Mesothelial cell of epicardium (in vitro differentiated cells): ENCODE results near the gene HDAC3. TPM values are rescaled to one million over a fixed set of nuclear protein-coding genes. Genes with fewer than 3 reads are reported as not detected.

ENCODE experiments used
- DNase-seq, 2 experiments: peaks; one replicate each; pipeline ENCODE4 v3.0.0; 2021; ENCODE audit warnings: low spot score in 2 of 2; ENCODE audit not compliant: unreplicated experiment in 2 of 2
- H3K27ac Mint-ChIP-seq: 2 replicates; pipeline ENCODE4 v1.8.0; 2021; ENCODE audit warnings: mixed read lengths
- H3K27me3 Mint-ChIP-seq: 2 replicates; pipeline ENCODE4 v1.8.0; 2021; ENCODE audit warnings: low read depth, mixed read lengths
- H3K36me3 Mint-ChIP-seq: 2 replicates; pipeline ENCODE4 v1.8.0; 2021; ENCODE audit warnings: mixed read lengths
- H3K4me1 Mint-ChIP-seq: 2 replicates; pipeline ENCODE4 v1.8.0; 2021; ENCODE audit warnings: mixed read lengths
- H3K4me3 Mint-ChIP-seq: 2 replicates; pipeline ENCODE4 v1.8.0; 2021; ENCODE audit warnings: mild to moderate bottlenecking, moderate library complexity, mixed read lengths
- H3K9me3 Mint-ChIP-seq: 2 replicates; pipeline ENCODE4 v1.8.0; 2021; ENCODE audit warnings: mixed read lengths
- total RNA-seq: library from RNA; stranded (reverse); gene quantifications from 3 replicates; pipeline ENCODE4 v1.2.1, GENCODE V29; 2021
- TF ChIP-seq, protein P1 (sequence below): fragments of 200-600 bp; sonication (generic); IDR thresholded peaks from one replicate; pipeline ENCODE4 v1.5.0; 2021; ENCODE audit warnings: antibody characterized with exemption; ENCODE audit not compliant: unreplicated experiment

HDAC3 gene
- total RNA-seq, 1 donor from 2014 or later = 108 TPM

DNA sequence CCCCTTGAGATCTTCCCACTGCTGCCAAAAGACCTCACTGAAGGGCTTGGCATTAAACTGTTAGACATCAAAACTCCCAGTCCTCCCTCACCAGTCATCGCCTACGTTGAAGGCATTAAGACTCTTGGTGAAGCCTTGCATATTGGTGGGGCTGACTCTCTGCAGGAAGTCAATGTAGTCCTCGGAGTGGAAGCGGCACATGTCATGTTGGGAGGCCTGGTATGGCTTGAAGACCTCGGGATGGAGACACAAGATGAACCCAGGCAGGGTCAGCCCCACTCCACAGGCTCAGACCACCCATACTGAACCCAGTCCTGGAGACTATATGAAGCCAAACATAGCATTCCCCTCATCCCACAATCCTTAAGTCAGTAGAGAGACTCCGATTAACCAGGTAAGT lies 1.9 kb downstream of the HDAC3 start:
- Mint-ChIP-seq H3K4me3 (peak overlapping the region; percentile 89), H3K27ac (peak overlapping the region; percentile 4), H3K9me3 (no peaks in the 10 kb centered on the region), H3K4me1 (peaks cover 21% of the 10 kb centered on the region), H3K36me3 (peaks cover 16% of the 10 kb centered on the region), H3K27me3 (peaks cover 8% of the 10 kb centered on the region)
- DNase-seq = no peak
- TF ChIP-seq, protein P1, sequence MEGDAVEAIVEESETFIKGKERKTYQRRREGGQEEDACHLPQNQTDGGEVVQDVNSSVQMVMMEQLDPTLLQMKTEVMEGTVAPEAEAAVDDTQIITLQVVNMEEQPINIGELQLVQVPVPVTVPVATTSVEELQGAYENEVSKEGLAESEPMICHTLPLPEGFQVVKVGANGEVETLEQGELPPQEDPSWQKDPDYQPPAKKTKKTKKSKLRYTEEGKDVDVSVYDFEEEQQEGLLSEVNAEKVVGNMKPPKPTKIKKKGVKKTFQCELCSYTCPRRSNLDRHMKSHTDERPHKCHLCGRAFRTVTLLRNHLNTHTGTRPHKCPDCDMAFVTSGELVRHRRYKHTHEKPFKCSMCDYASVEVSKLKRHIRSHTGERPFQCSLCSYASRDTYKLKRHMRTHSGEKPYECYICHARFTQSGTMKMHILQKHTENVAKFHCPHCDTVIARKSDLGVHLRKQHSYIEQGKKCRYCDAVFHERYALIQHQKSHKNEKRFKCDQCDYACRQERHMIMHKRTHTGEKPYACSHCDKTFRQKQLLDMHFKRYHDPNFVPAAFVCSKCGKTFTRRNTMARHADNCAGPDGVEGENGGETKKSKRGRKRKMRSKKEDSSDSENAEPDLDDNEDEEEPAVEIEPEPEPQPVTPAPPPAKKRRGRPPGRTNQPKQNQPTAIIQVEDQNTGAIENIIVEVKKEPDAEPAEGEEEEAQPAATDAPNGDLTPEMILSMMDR = no peak

DNA sequence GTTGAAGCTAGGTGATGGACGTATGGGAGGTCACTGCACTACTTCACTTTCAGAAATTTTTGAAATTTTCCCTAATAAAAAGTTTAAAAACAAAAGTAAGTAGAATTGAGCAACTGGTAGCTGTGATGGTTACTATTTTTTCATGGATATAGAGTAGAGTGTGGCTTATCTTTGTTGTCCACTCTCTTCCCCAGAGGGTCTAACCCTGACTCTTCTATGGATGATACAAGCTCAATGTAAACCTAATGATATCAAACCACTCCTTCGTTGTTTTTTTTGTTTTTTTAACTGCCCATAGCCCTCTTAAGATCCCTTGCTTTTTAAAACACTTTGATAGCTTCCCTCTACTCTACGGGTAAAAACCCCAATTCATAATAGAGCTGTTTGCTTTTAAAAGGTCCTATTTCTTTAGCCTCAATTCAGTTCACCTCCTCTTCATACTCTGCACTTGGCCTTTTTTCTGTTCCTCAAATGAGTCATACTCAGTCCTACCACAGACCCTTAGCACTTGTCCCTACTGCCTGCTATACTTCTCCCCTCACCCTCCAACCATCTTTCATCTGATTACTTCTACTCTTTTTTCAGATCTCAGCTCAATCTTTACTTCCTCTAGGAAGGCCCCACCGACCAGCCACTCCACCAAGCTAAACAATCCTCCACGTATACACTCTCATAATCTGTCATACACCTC lies 2.6 kb downstream of the HDAC3 start:
- Mint-ChIP-seq H3K4me1 (peaks cover 21% of the 10 kb centered on the region), H3K4me3 (no peak overlapping the region)

DNA sequence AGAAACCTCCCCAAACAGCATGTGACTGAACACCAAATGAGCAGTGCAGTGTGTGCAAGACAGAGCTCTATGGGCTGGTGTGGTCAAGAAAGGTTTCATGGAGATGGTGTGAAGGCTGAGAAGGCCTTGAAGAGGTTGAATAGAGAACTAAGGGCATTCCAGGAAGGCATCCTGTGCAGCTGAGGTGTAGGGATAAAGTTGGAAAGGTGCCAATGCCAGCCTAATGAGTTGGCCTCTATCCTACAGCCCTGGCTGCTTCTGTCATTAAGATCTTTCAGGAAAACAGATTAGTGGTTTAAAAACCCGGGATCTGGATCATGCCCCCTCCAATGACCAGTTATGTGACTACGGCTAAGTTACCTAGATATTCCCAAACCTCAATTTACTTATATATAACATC lies 4.0 kb downstream of the HDAC3 start:
- Mint-ChIP-seq H3K4me1 (peaks cover 19% of the 10 kb centered on the region), H3K4me3 (no peak overlapping the region), H3K27me3 (no peaks in the 10 kb centered on the region)

More for the DNA sequence above, 2.6 kb downstream of the HDAC3 start:
- Mint-ChIP-seq H3K9me3 (no peaks in the 10 kb centered on the region), H3K27ac (peak overlapping the region; percentile 57), H3K27me3 (peaks cover 8% of the 10 kb centered on the region), H3K36me3 (peaks cover 16% of the 10 kb centered on the region)
- TF ChIP-seq, protein P1 = no peak
- DNase-seq = no peak

DNA sequence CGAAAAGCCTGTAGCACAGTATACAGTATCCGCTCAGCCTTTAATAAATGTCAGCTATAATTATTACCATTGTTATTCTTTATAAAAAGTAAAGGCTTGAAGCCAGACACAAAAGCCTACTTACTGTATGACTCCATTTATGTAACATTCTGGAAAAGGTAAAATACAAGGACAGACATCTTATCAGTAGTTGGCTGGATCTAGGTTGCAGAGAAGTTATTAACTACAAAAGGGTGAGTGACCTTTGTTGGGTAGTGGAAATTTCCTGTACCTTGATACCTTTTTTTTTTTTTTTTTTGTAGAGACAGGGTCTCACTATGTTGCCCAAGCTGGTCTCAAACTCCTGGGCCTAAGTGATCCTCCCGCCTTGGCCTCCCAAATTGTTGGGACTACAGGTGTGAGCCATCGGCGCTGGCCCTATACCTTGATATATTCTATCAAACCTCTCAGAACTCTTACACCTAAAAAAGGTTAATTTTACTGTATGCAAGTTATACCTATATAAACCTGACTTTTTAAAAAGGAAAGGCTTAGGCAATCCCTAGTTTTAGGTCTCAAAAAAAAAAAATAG lies 6.0 kb downstream of the HDAC3 start:
- Mint-ChIP-seq H3K4me1 (peaks cover 12% of the 10 kb centered on the region), H3K4me3 (no peak overlapping the region), H3K27ac (no peak overlapping the region), H3K36me3 (peaks cover 39% of the 10 kb centered on the region), H3K9me3 (no peaks in the 10 kb centered on the region), H3K27me3 (no peaks in the 10 kb centered on the region)
- DNase-seq = no peak
- TF ChIP-seq, protein P1 = no peak

More for the DNA sequence above, 4.0 kb downstream of the HDAC3 start:
- TF ChIP-seq, protein P1 = no peak
- peaks cover 27% of the 10 kb centered on the region for H3K36me3 Mint-ChIP-seq
- H3K27ac Mint-ChIP-seq = peak overlapping the region; percentile 48
- H3K9me3 Mint-ChIP-seq = no peaks in the 10 kb centered on the region
- DNase-seq = no peak

DNA sequence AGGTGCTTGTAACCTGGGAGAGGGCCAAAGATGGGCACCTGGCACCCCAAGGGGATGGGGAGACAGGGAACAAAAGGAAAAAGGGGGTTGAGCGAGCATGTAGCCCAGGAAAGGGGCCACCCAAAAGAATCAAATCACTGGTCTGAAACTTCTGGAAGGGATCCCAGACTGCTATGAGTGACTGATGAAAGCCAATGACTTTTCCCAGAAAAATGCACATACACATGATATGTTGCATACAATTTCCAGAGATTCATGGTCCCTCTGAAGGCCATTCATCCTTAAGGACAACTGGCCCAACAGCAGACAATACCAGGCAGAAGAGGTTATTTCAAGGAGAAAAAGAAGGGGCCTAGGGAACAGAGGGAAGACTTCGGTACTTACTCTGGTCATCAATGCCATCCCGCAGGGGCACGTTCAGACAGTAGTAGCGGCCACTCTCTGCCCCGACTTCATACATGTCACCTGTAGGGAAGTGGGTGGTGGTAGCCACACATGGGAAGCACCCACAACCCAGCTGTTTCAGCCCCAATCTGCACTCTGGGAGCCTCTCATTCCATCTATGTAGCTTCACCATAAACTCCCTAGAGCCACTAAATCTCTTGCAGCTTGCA lies 8.4 kb downstream of the HDAC3 start:
- Mint-ChIP-seq H3K4me3 (no peak overlapping the region), H3K36me3 (peaks cover 47% of the 10 kb centered on the region), H3K27me3 (no peaks in the 10 kb centered on the region), H3K9me3 (no peaks in the 10 kb centered on the region), H3K4me1 (peaks cover 2% of the 10 kb centered on the region), H3K27ac (no peak overlapping the region)
- TF ChIP-seq, protein P1 = no peak
- no peak for DNase-seq
